GM12878 (cell line): ENCODE data around the gene SYNDIG1. TPM values are rescaled to one million over a fixed set of nuclear protein-coding genes. Genes with fewer than 3 reads are reported as not detected.

ENCODE experiments used
- ATAC-seq: fragments of 200-7000 bp; cut with Tn5 transposase; 3 replicates; pipeline ENCODE4 v1.9.1; 2020; ENCODE audit warnings: mild to moderate bottlenecking, moderate library complexity
- BruUV-seq: library from RNA; stranded (reverse); fragments of 400-500 nt; replicated peaks from 2 replicates; lab custom pipeline; 2021; lab: Mats Ljungman, UMichigan
- CTCF ChIA-PET: fragments of 300-600 bp; sonication (Branson Sonifier 250); formaldehyde crosslinking; extraction: SDS; loops from one replicate; lab custom pipeline; 2021; ENCODE audit warnings: inconsistent platforms; lab: Yijun Ruan, JAX
- POLR2A ChIA-PET: fragments of 350-600 bp; formaldehyde crosslinking; extraction: SDS; loops from one replicate; lab custom pipeline; 2021; ENCODE audit warnings: inconsistent platforms; lab: Charles Lee
- RAD21 ChIA-PET: fragments of 300-600 bp; sonication (Branson Sonifier 250); formaldehyde crosslinking; loops from one replicate; lab custom pipeline; 2023; ENCODE audit warnings: antibody characterized with exemption; ENCODE audit not compliant: unreplicated experiment; lab: Charles Lee
- SMC1A ChIA-PET: fragments of 300-600 bp; sonication (Branson Sonifier 250); formaldehyde crosslinking; loops from one replicate; lab custom pipeline; 2023; ENCODE audit not compliant: unreplicated experiment, uncharacterized antibody; lab: Charles Lee
- DNase-seq: peaks from one replicate; pipeline ENCODE4 v3.0.0-alpha.2; 2011; ENCODE audit warnings: low read depth, low spot score
- FAIRE-seq: peaks from 3 replicates; lab custom pipeline; 2011; peaks lifted over from hg19 to GRCh38; lab: Jason Lieb, UNC
- H2AFZ ChIP-seq: 2 replicates; pipeline ENCODE4 v1.6.0; 2011; ENCODE audit warnings: low read depth, low read length, control low read depth; ENCODE audit not compliant: control insufficient read depth
- H3K27ac ChIP-seq: 2 replicates; pipeline ENCODE4 v1.5.1; 2011; ENCODE audit warnings: control low read depth; ENCODE audit not compliant: control insufficient read depth, insufficient read depth
- H3K27me3 ChIP-seq, 2 experiments: replicated peaks in 1 of 2; 2 replicates each; pipeline versions ENCODE4 v1.6.0 to v1.6.1; 2011; ENCODE audit warnings: low read length in 1 of 2; ENCODE audit not compliant: control insufficient read depth in 2 of 2, insufficient read depth in 2 of 2
- H3K36me3 ChIP-seq, 2 experiments: 2 replicates each; pipeline ENCODE4 v1.5.1; 2011; ENCODE audit warnings: low read length in 1 of 2; ENCODE audit not compliant: control insufficient read depth in 2 of 2, insufficient read depth in 2 of 2
- H3K4me1 ChIP-seq: 2 replicates; pipeline ENCODE4 v1.6.1; 2011; ENCODE audit warnings: mild to moderate bottlenecking, low read length, moderate library complexity, mixed read lengths; ENCODE audit not compliant: control insufficient read depth, insufficient read depth
- H3K4me2 ChIP-seq: 2 replicates; pipeline ENCODE4 v1.6.0; 2011; ENCODE audit warnings: control low read depth; ENCODE audit not compliant: control insufficient read depth, insufficient read depth
- H3K4me3 ChIP-seq: fragments of 200-600 bp; sonication (generic); 2 replicates; pipeline ENCODE4 v1.5.1; 2016
- H3K79me2 ChIP-seq: 2 replicates; pipeline ENCODE4 v1.6.0; 2011; ENCODE audit warnings: low read length; ENCODE audit not compliant: control insufficient read depth, insufficient read depth
- H3K9ac ChIP-seq: 2 replicates; pipeline ENCODE4 v1.8.0; 2011; ENCODE audit warnings: low read length, control low read depth, mixed read lengths; ENCODE audit not compliant: control insufficient read depth, insufficient read depth
- H3K9me3 ChIP-seq: replicated peaks from 3 replicates; pipeline ENCODE4 v1.5.1; 2011; ENCODE audit warnings: mild to moderate bottlenecking, low read length; ENCODE audit not compliant: control insufficient read depth, insufficient read depth
- H4K20me1 ChIP-seq: 2 replicates; pipeline ENCODE4 v1.6.0; 2011; ENCODE audit not compliant: control insufficient read depth, insufficient read depth
- ETV6 ChIP-seq, 2 experiments: fragments of 450-650 bp in 1 of 2; IDR thresholded peaks in 1 of 2; conservative IDR thresholded peaks in 1 of 2; 2 replicates each; pipeline ENCODE4 v1.6.1; 2014; ENCODE audit warnings: antibody characterized with exemption in 1 of 2, borderline replicate concordance in 1 of 2, low read depth in 1 of 2, mild to moderate bottlenecking in 1 of 2, moderate library complexity in 1 of 2
- MYB ChIP-seq: fragments of 150-350 bp; IDR thresholded peaks from 2 replicates; pipeline ENCODE4 v1.6.1; 2014; ENCODE audit warnings: mild to moderate bottlenecking, low read depth, low read length, borderline replicate concordance
- RUNX3 ChIP-seq: IDR thresholded peaks from 2 replicates; pipeline ENCODE4 v1.6.1; 2012; ENCODE audit warnings: low read length, inconsistent platforms
- whole genome bisulfite sequencing: methylation state at CpG from one replicate; pipeline ENCODE4 v1.1.6; 2016; ENCODE audit warnings: low lambda C conversion rate; ENCODE audit not compliant: insufficient replicate concordance, insufficient coverage; ENCODE audit errors: missing lambda C conversion rate; 5-methylcytosine and 5-hydroxymethylcytosine counted together
- in situ Hi-C: fragments of 300-500 bp; cut with MboI; formaldehyde crosslinking; loops from 9 replicates; pipeline ENCODE4 v1.14.3; 2018; ENCODE audit warnings: mixed read lengths
- intact Hi-C: fragments of 100-400 bp; cut with micrococcal nuclease; formaldehyde crosslinking; loops from one replicate; pipeline ENCODE4 v1.14.2; 2022; ENCODE audit not compliant: unreplicated experiment
- polyA plus RNA-seq, 11 experiments: library from polyadenylated mRNA; depleted of rRNA in 4 of 11; unstranded in 6 of 11; stranded (reverse) in 5 of 11; fragments of >200 nt; fragmentation: Nextera tagmentation in 4 of 11; fragmentation: Illumina TruSeq in 1 of 11; extraction: Ambion mirVana in 4 of 11; extraction: Trizol in 1 of 11; gene quantifications; 1 replicate in 1 of 11; 2 replicates in 10 of 11; pipeline versions ENCODE4 v1.2.1 to v1.2.3, GENCODE V29; 2011 to 2016; ENCODE audit warnings: inconsistent platforms in 2 of 11, missing spikeins in 2 of 11, low read depth in 1 of 11
- total RNA-seq, 4 experiments: library from RNA; depleted of rRNA in 3 of 4; stranded (reverse); fragments of >200 nt in 3 of 4; fragmentation: Illumina TruSeq in 1 of 4; extraction: Trizol in 1 of 4; gene quantifications; 2 replicates each; pipeline versions ENCODE4 v1.2.1 to v1.2.3, GENCODE V29; 2013 to 2021
- TF ChIP-seq, protein P1 (sequence below): IDR thresholded peaks from 2 replicates; pipeline ENCODE4 v1.6.1; 2011; ENCODE audit warnings: borderline replicate concordance, low read depth, mild to moderate bottlenecking, moderate library complexity, low read length; ENCODE audit not compliant: insufficient read depth, poor library complexity, severe bottlenecking
- TF ChIP-seq, protein P2 (sequence below): fragments of 450-650 bp; formaldehyde crosslinking; IDR thresholded peaks from 2 replicates; pipeline ENCODE4 v1.5.0; 2022; ENCODE audit warnings: mild to moderate bottlenecking, missing genetic modification characterization
- TF ChIP-seq, protein P3 (sequence below): fragments of 450-650 bp; IDR thresholded peaks from 2 replicates; pipeline ENCODE4 v1.6.1; 2018; ENCODE audit warnings: mild to moderate bottlenecking, low read depth, moderate library complexity; ENCODE audit not compliant: partially characterized antibody
- TF ChIP-seq, protein P4 (sequence below): IDR thresholded peaks from 2 replicates; pipeline ENCODE4 v1.6.1; 2011; ENCODE audit warnings: mild to moderate bottlenecking, low read depth, low read length, moderate library complexity; ENCODE audit not compliant: insufficient replicate concordance

The SYNDIG1 gene
- total and polyA plus RNA-seq, 10 of the 15 experiments (the other 5 are each of a cell fraction or from before 2014, with no cell fraction given): not detected

DNA sequence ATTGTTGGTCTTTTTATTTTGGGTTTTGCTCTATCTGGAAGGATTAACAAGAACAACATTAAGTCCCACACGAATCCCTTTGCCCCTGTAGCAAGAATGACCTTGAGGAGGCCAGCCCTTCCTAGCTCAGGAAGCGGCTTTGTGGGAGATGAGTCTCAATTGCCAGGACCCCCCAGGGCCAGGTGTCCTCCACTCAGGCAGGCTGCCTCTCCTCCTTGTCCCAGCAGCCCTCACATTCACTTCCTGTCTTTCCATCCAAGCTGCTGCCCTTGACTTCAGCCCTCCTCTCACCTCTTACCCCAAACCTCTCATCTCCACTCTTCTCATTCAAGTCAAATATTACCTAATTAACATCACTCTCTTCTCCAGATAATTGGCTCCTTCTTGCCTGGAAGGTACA lies 22.6 kb upstream of the SYNDIG1 start:
- no peaks in the 10 kb centered on the region for H3K9me3 ChIP-seq
- POLR2A ChIA-PET: no interaction called here
- CTCF ChIA-PET: no interaction called here
- H3K27me3 ChIP-seq: peaks cover 0 to under 1% of the 10 kb centered on the region in 2 experiments; a peak in 2 of 4 replicates
- DNase-seq: no peak
- no TSS peak for BruUV-seq
- no peak overlapping the region for H3K9ac ChIP-seq
- SMC1A ChIA-PET: no interaction called here
- no peak overlapping the region for H3K27ac ChIP-seq
- H3K79me2 ChIP-seq: no peaks in the 10 kb centered on the region
- H2AFZ ChIP-seq: no peak overlapping the region
- in situ Hi-C loops (no loop called here), intact Hi-C loops (no loop called here)
- no peak for ATAC-seq
- no peaks in the 10 kb centered on the region for H3K4me1 ChIP-seq
- 0% methylated on average over 2 of the region's 2 CpGs for WGBS
- H3K4me3 ChIP-seq: no peak overlapping the region
- no peaks in the 10 kb centered on the region for H3K36me3 ChIP-seq
- no peak for FAIRE-seq
- RAD21 ChIA-PET: no interaction called here
- no peaks in the 10 kb centered on the region for H4K20me1 ChIP-seq
- TF ChIP-seq MYB: no peak
- TF ChIP-seq, protein P1, sequence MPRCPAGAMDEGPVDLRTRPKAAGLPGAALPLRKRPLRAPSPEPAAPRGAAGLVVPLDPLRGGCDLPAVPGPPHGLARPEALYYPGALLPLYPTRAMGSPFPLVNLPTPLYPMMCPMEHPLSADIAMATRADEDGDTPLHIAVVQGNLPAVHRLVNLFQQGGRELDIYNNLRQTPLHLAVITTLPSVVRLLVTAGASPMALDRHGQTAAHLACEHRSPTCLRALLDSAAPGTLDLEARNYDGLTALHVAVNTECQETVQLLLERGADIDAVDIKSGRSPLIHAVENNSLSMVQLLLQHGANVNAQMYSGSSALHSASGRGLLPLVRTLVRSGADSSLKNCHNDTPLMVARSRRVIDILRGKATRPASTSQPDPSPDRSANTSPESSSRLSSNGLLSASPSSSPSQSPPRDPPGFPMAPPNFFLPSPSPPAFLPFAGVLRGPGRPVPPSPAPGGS: no peak
- TF ChIP-seq, protein P2, sequence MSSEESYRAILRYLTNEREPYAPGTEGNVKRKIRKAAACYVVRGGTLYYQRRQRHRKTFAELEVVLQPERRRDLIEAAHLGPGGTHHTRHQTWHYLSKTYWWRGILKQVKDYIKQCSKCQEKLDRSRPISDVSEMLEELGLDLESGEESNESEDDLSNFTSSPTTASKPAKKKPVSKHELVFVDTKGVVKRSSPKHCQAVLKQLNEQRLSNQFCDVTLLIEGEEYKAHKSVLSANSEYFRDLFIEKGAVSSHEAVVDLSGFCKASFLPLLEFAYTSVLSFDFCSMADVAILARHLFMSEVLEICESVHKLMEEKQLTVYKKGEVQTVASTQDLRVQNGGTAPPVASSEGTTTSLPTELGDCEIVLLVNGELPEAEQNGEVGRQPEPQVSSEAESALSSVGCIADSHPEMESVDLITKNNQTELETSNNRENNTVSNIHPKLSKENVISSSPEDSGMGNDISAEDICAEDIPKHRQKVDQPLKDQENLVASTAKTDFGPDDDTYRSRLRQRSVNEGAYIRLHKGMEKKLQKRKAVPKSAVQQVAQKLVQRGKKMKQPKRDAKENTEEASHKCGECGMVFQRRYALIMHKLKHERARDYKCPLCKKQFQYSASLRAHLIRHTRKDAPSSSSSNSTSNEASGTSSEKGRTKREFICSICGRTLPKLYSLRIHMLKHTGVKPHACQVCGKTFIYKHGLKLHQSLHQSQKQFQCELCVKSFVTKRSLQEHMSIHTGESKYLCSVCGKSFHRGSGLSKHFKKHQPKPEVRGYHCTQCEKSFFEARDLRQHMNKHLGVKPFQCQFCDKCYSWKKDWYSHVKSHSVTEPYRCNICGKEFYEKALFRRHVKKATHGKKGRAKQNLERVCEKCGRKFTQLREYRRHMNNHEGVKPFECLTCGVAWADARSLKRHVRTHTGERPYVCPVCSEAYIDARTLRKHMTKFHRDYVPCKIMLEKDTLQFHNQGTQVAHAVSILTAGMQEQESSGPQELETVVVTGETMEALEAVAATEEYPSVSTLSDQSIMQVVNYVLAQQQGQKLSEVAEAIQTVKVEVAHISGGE (CRISPR knock-in tag): no peak
- TF ChIP-seq, protein P3, sequence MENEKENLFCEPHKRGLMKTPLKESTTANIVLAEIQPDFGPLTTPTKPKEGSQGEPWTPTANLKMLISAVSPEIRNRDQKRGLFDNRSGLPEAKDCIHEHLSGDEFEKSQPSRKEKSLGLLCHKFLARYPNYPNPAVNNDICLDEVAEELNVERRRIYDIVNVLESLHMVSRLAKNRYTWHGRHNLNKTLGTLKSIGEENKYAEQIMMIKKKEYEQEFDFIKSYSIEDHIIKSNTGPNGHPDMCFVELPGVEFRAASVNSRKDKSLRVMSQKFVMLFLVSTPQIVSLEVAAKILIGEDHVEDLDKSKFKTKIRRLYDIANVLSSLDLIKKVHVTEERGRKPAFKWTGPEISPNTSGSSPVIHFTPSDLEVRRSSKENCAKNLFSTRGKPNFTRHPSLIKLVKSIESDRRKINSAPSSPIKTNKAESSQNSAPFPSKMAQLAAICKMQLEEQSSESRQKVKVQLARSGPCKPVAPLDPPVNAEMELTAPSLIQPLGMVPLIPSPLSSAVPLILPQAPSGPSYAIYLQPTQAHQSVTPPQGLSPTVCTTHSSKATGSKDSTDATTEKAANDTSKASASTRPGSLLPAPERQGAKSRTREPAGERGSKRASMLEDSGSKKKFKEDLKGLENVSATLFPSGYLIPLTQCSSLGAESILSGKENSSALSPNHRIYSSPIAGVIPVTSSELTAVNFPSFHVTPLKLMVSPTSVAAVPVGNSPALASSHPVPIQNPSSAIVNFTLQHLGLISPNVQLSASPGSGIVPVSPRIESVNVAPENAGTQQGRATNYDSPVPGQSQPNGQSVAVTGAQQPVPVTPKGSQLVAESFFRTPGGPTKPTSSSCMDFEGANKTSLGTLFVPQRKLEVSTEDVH: no peak
- TF ChIP-seq, protein P4, sequence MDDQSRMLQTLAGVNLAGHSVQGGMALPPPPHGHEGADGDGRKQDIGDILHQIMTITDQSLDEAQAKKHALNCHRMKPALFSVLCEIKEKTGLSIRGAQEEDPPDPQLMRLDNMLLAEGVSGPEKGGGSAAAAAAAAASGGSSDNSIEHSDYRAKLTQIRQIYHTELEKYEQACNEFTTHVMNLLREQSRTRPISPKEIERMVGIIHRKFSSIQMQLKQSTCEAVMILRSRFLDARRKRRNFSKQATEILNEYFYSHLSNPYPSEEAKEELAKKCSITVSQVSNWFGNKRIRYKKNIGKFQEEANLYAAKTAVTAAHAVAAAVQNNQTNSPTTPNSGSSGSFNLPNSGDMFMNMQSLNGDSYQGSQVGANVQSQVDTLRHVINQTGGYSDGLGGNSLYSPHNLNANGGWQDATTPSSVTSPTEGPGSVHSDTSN: no peak
- TF ChIP-seq RUNX3: no peak
- no peak for TF ChIP-seq ETV6 (conservative IDR thresholded peaks at IDR 0.05 in 1 of 2, IDR thresholded peaks at IDR 0.05 in 1 of 2; ENCODE audit: borderline replicate concordance in 1 of 2, low read depth in 1 of 2)
- TF ChIP-seq, all 136 proteins: peak for 0
- H3K4me2 ChIP-seq: no peak overlapping the region
